HEK293 (cell line): Measurements from ENCODE around the gene NCAPD3.

ENCODE experiments used
- CTCF ChIA-PET: fragments of 350-600 bp; formaldehyde crosslinking; extraction: SDS; loops from one replicate; lab custom pipeline; 2021; ENCODE audit warnings: antibody characterized with exemption; lab: Yijun Ruan, JAX
- POLR2A ChIA-PET: fragments of 300-600 bp; formaldehyde crosslinking; extraction: SDS; loops from one replicate; lab custom pipeline; 2020; ENCODE audit warnings: antibody characterized with exemption, inconsistent platforms; lab: Yijun Ruan, JAX
- H3K27ac ChIP-seq: fragments of 200-500 bp; sonication (Bioruptor generic); 2 replicates; pipeline ENCODE4 v1.5.1; 2014; ENCODE audit warnings: low read depth, low read length, control low read depth, inconsistent platforms; ENCODE audit errors: extremely low read depth
- H3K36me3 ChIP-seq, 2 experiments: fragments of 200-500 bp in 1 of 2; sonication (Bioruptor generic) in 1 of 2; 1 replicate in 1 of 2; 2 replicates in 1 of 2; pipeline ENCODE4 v1.5.1; 2014 to 2017; ENCODE audit warnings: inconsistent platforms in 2 of 2, low read length in 2 of 2; ENCODE audit not compliant: control insufficient read depth in 2 of 2, insufficient read depth in 1 of 2
- H3K4me1 ChIP-seq: fragments of 200-500 bp; sonication (Bioruptor generic); 2 replicates; pipeline ENCODE4 v1.5.1; 2014; ENCODE audit warnings: mild to moderate bottlenecking, low read length, inconsistent platforms; ENCODE audit not compliant: control insufficient read depth, insufficient read depth
- H3K4me3 ChIP-seq: 2 replicates; pipeline ENCODE4 v1.5.1; 2011; ENCODE audit warnings: low read depth, mild to moderate bottlenecking, control low read depth, low read length, moderate library complexity
- H3K9me3 ChIP-seq: fragments of 200-500 bp; sonication (Bioruptor generic); 2 replicates; pipeline ENCODE4 v1.5.1; 2014; ENCODE audit warnings: low read depth, low read length, inconsistent platforms; ENCODE audit not compliant: control insufficient read depth, insufficient read depth
- AEBP2 ChIP-seq: fragments of 450-650 bp; formaldehyde crosslinking; IDR thresholded peaks from 2 replicates; pipeline ENCODE4 v1.5.1; 2016; ENCODE audit warnings: missing biosample characterization, missing genetic modification characterization, borderline replicate concordance
- HOXC10 ChIP-seq: sonication (generic); formaldehyde crosslinking; IDR thresholded peaks from 2 replicates; pipeline ENCODE4 v1.8.1; 2023; ENCODE audit warnings: mild to moderate bottlenecking, missing genetic modification reagents
- MEIS1 ChIP-seq: sonication (generic); formaldehyde crosslinking; IDR thresholded peaks from 2 replicates; pipeline ENCODE4 v1.8.1; 2022; ENCODE audit warnings: missing genetic modification reagents, mild to moderate bottlenecking, borderline replicate concordance
- OSR2 ChIP-seq: fragments of 450-650 bp; formaldehyde crosslinking; IDR thresholded peaks from 2 replicates; pipeline ENCODE4 v1.5.1; 2016; ENCODE audit warnings: missing biosample characterization, missing genetic modification characterization
- PRDM1 ChIP-seq: fragments of 450-650 bp; formaldehyde crosslinking; IDR thresholded peaks from 2 replicates; pipeline ENCODE4; 2016; ENCODE audit warnings: missing biosample characterization, missing genetic modification characterization
- RBAK ChIP-seq: fragments of 450-650 bp; formaldehyde crosslinking; IDR thresholded peaks from 2 replicates; pipeline ENCODE4 v1.5.1; 2016; ENCODE audit warnings: missing biosample characterization, missing genetic modification characterization
- REPIN1 ChIP-seq: fragments of 450-650 bp; formaldehyde crosslinking; IDR thresholded peaks from 2 replicates; pipeline ENCODE4 v1.5.1; 2017; ENCODE audit warnings: missing biosample characterization, missing genetic modification characterization, low read depth
- YY1 ChIP-seq: fragments of 450-650 bp; formaldehyde crosslinking; IDR thresholded peaks from 2 replicates; pipeline ENCODE4 v1.5.1; 2018; ENCODE audit warnings: missing biosample characterization, missing genetic modification characterization
- ZBTB44 ChIP-seq: fragments of 450-650 bp; IDR thresholded peaks from 2 replicates; pipeline ENCODE4 v1.5.1; 2018; ENCODE audit warnings: missing biosample characterization, mild to moderate bottlenecking, missing genetic modification characterization
- ZBTB48 ChIP-seq: fragments of 450-650 bp; formaldehyde crosslinking; IDR thresholded peaks from 2 replicates; pipeline ENCODE4 v1.5.1; 2016; ENCODE audit warnings: missing biosample characterization, missing genetic modification characterization
- ZNF10 ChIP-seq: fragments of 450-650 bp; formaldehyde crosslinking; IDR thresholded peaks from 2 replicates; pipeline ENCODE4 v1.5.1; 2017; ENCODE audit warnings: missing biosample characterization, missing genetic modification characterization
- ZNF155 ChIP-seq: fragments of 450-650 bp; formaldehyde crosslinking; IDR thresholded peaks from 2 replicates; pipeline ENCODE4 v1.5.1; 2016; ENCODE audit warnings: missing biosample characterization, missing genetic modification characterization
- ZNF221 ChIP-seq: fragments of 450-650 bp; formaldehyde crosslinking; IDR thresholded peaks from 2 replicates; pipeline ENCODE4 v1.5.1; 2017; ENCODE audit warnings: missing biosample characterization, missing genetic modification characterization, borderline replicate concordance
- ZNF23 ChIP-seq: fragments of 450-650 bp; formaldehyde crosslinking; IDR thresholded peaks from 2 replicates; pipeline ENCODE4 v1.5.1; 2016; ENCODE audit warnings: missing biosample characterization, missing genetic modification characterization, borderline replicate concordance
- ZNF324 ChIP-seq: fragments of 450-650 bp; formaldehyde crosslinking; IDR thresholded peaks from 2 replicates; pipeline ENCODE4 v1.5.1; 2016; ENCODE audit warnings: missing biosample characterization, missing genetic modification characterization
- ZNF404 ChIP-seq: fragments of 450-650 bp; formaldehyde crosslinking; IDR thresholded peaks from 2 replicates; pipeline ENCODE4 v1.5.1; 2017; ENCODE audit warnings: missing biosample characterization, missing genetic modification characterization
- ZNF529 ChIP-seq: fragments of 450-650 bp; formaldehyde crosslinking; IDR thresholded peaks from 2 replicates; pipeline ENCODE4 v1.5.1; 2017; ENCODE audit warnings: missing genetic modification characterization, missing biosample characterization; ENCODE audit not compliant: insufficient replicate concordance
- ZNF544 ChIP-seq: fragments of 450-650 bp; formaldehyde crosslinking; IDR thresholded peaks from 2 replicates; pipeline ENCODE4 v1.5.0; 2017; ENCODE audit warnings: missing biosample characterization, missing genetic modification characterization
- ZNF571 ChIP-seq: fragments of 450-650 bp; formaldehyde crosslinking; IDR thresholded peaks from 2 replicates; pipeline ENCODE4 v1.5.0; 2017; ENCODE audit warnings: missing biosample characterization, missing genetic modification characterization
- ZNF654 ChIP-seq: fragments of 450-650 bp; formaldehyde crosslinking; IDR thresholded peaks from 2 replicates; pipeline ENCODE4 v1.5.1; 2016; ENCODE audit warnings: low read depth, missing biosample characterization, missing genetic modification characterization
- ZNF670 ChIP-seq: fragments of 450-650 bp; formaldehyde crosslinking; IDR thresholded peaks from 2 replicates; pipeline ENCODE4 v1.5.1; 2016; ENCODE audit warnings: missing biosample characterization, missing genetic modification characterization, low read depth
- ZNF830 ChIP-seq: fragments of 450-650 bp; IDR thresholded peaks from 2 replicates; pipeline ENCODE4 v1.5.0; 2018; ENCODE audit warnings: missing biosample characterization, missing genetic modification characterization, low read depth, mild to moderate bottlenecking, moderate library complexity
- ZNF837 ChIP-seq: fragments of 450-650 bp; formaldehyde crosslinking; IDR thresholded peaks from 2 replicates; pipeline ENCODE4 v1.5.1; 2016; ENCODE audit warnings: missing biosample characterization, missing genetic modification characterization
- ZSCAN4 ChIP-seq: fragments of 450-650 bp; formaldehyde crosslinking; IDR thresholded peaks from 2 replicates; pipeline ENCODE4 v1.5.1; 2017; ENCODE audit warnings: missing biosample characterization, missing genetic modification characterization
- TF ChIP-seq, protein P1 (sequence below): fragments of 450-650 bp; formaldehyde crosslinking; IDR thresholded peaks from 2 replicates; pipeline ENCODE4 v1.5.1; 2016; ENCODE audit warnings: missing biosample characterization, missing genetic modification characterization
- TF ChIP-seq, protein P2 (sequence below): fragments of 450-650 bp; formaldehyde crosslinking; IDR thresholded peaks from 2 replicates; pipeline ENCODE4 v1.5.1; 2016; ENCODE audit warnings: missing biosample characterization, missing genetic modification characterization

NCAPD3 gene

GRCh38 chr11:134124660-134125451, 98.9 kb downstream of the NCAPD3 start (continued):
- TF ChIP-seq ZNF571 (tag by site-specific recombination): no peak
- TF ChIP-seq MEIS1 (CRISPR knock-in tag): no peak
- no peak for TF ChIP-seq ZNF23 (tag by site-specific recombination)
- no peak for TF ChIP-seq ZNF221
- no peak for TF ChIP-seq ZBTB44 (tag by site-specific recombination)
- TF ChIP-seq, protein P1, sequence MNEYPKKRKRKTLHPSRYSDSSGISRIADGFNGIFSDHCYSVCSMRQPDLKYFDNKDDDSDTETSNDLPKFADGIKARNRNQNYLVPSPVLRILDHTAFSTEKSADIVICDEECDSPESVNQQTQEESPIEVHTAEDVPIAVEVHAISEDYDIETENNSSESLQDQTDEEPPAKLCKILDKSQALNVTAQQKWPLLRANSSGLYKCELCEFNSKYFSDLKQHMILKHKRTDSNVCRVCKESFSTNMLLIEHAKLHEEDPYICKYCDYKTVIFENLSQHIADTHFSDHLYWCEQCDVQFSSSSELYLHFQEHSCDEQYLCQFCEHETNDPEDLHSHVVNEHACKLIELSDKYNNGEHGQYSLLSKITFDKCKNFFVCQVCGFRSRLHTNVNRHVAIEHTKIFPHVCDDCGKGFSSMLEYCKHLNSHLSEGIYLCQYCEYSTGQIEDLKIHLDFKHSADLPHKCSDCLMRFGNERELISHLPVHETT (tag by site-specific recombination): no peak
- no peak for TF ChIP-seq ZNF670

GRCh38 chr11:134120921-134121526, 102.7 kb downstream of the NCAPD3 start:
- Histone ChIP-seq H3K4me3 (no peak overlapping the region), H3K27ac (no peak overlapping the region), H3K36me3 (no peaks in the 10 kb centered on the region), H3K4me1 (no peaks in the 10 kb centered on the region), H3K9me3 (no peaks in the 10 kb centered on the region)
- TF ChIP-seq ZNF544 (tag by site-specific recombination) (no peak), ZNF529 (tag by site-specific recombination) (no peak), MEIS1 (CRISPR knock-in tag) (no peak), ZNF324 (tag by site-specific recombination) (no peak), HOXC10 (CRISPR knock-in tag) (no peak), OSR2 (tag by site-specific recombination) (no peak), ZNF830 (tag by site-specific recombination) (no peak), YY1 (tag by site-specific recombination) (no peak), ZNF837 (no peak), ZBTB48 (no peak), ZSCAN4 (tag by site-specific recombination) (no peak), PRDM1 (tag by site-specific recombination) (no peak), ZNF654 (tag by site-specific recombination) (no peak), AEBP2 (tag by site-specific recombination) (no peak), ZNF404 (tag by site-specific recombination) (no peak), ZNF155 (tag by site-specific recombination) (no peak), RBAK (no peak), ZNF10 (tag by site-specific recombination) (no peak), REPIN1 (tag by site-specific recombination) (no peak)
- TF ChIP-seq, protein P2, sequence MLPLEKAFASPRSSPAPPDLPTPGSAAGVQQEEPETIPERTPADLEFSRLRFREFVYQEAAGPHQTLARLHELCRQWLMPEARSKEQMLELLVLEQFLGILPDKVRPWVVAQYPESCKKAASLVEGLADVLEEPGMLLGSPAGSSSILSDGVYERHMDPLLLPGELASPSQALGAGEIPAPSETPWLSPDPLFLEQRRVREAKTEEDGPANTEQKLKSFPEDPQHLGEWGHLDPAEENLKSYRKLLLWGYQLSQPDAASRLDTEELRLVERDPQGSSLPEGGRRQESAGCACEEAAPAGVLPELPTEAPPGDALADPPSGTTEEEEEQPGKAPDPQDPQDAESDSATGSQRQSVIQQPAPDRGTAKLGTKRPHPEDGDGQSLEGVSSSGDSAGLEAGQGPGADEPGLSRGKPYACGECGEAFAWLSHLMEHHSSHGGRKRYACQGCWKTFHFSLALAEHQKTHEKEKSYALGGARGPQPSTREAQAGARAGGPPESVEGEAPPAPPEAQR (tag by site-specific recombination): no peak
- CTCF ChIA-PET: interaction anchor here (0.6 to 0.9 kb wide), 3 partner anchors 16 to 231 kb away, joined by 3 to 4 read pairs (median 4); no protein-coding TSS in a partner anchor
- POLR2A ChIA-PET: no interaction called here
